ENCODE data around the gene HBB.

Gene HBB

GRCh38 chr11:5227681-5228080 is 810 bp upstream of the HBB start:
- DNase-seq (ENCODE audit: low read depth in 2 of 2) = no peak

GRCh38 chr11:5225480-5225871 is 1.4 kb downstream of the HBB start:
- no peak for DNase-seq (ENCODE audit: low read depth in 2 of 2)

GRCh38 chr11:5224538-5225479 is 2.1 kb downstream of the HBB start:
- no peak for DNase-seq (ENCODE audit: low read depth in 2 of 2)

DNA sequence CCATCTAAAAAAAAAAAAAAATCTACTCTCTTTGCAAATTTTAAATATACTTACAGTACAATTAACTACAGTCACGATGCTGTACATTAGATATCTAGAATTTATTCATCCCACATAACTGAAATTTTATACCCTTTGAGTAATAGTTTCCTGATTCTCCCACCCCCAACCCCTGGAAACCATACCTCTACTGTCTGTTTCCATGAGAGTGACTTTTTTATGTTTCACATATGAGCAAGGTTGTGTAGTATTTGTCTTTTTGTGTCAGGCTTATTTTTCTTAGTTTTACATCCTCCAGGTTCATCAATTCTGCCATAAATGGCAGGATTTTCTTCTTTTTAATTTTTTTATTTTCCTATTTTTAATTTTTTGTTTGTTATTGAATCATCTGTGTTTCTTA is 3.2 kb downstream of the HBB start:
- DNase-seq (ENCODE audit: low read depth in 2 of 2) = no peak

DNA sequence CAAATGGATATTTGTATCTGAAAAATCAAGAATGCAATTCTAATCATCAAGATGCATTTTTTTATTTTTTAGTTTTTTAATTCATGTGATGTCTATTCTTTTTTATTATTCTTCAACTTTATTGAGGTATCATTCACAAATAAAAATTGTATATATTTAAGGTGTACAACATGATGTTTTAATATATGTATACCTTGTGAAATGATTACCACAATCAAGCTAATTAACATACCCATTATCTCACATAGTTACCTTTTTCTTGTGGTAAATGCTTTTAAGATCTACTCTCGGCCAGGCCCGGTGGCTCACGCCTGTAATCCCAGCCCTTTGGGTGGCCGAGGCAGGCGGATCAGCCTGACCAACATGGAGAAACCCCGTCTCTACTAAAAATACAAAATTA is 3.7 kb downstream of the HBB start:
- DNase-seq (ENCODE audit: low read depth in 2 of 2) = no peak

DNA sequence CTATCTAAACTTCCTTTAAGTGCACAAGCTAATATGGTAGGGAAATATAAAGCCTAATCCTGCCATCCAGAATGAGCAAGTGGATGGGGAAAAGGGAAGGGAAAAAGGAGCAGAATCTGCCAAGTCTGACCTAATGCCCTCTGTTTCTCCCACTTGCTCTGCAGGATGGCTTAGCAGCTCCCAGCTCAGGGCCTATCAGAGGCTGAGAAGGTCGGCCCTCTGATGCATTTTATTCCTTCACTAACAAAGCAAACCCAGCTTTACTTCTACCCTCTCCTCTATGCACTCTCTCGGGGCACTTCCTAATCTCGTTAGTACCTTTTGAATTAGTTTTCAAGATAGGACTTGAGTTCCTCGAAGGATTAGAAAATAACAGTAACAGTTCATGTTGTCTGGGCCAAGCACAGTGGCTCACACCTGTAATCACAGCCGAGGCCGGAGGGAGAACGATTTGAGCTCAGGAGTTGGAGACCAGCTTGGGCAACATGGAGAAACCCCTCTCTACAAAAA is 16.4 kb downstream of the HBB start:
- DNase-seq (ENCODE audit: low read depth in 2 of 2) = no peak

DNA sequence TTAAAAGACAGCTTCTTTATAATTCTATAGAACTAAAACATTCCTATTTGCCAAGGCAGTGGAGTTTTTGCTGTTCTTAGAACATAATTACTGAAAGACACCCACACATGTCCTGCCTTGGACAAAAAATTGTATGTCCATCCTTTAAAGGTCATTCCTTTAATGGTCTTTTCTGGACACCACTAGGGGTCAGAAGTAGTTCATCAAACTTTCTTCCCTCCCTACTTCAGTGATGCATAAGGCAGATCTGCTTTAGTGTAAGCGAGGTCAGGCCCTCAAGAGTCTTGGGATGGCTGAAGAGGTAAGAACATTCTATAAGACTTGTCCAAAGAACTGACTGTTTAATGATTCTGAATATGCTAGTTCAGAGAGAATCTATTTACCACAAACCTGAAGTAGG is 22.1 kb downstream of the HBB start:
- DNase-seq (ENCODE audit: low read depth in 2 of 2) = no peak

DNA sequence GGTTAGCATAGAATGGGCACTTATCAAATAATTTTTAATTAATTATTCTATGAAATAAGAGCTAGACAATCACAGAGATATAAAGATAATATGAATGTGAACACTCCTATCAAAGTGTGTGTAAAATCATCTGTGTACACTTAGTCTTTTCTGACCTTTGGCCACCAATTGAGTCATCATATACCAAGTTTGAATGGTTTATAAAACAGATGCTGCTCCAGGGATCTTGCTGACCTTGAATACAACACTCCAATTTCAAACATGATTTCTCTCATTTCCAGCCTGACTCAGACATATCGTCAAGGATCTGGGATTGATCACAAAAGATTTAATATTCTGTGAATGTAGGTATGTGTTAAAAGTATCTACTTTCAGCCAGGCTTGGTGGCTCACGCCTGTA is 23.5 kb downstream of the HBB start:
- DNase-seq (ENCODE audit: low read depth in 2 of 2) = no peak

GRCh38 chr11:5200582-5200981 is 26.3 kb downstream of the HBB start, which contains the start of gene OR51V1:
Gene OR51V1 (minus strand): TSS chr11:5200682. CDS start chr11:5200682, 0 bp downstream.
- DNase-seq (ENCODE audit: low read depth in 2 of 2) = no peak

- DNase-seq (ENCODE audit: low read depth in 2 of 2) = no peak
Measured at GRCh38 chr11:5198285-5198684, 28.6 kb downstream of the HBB start.

DNA sequence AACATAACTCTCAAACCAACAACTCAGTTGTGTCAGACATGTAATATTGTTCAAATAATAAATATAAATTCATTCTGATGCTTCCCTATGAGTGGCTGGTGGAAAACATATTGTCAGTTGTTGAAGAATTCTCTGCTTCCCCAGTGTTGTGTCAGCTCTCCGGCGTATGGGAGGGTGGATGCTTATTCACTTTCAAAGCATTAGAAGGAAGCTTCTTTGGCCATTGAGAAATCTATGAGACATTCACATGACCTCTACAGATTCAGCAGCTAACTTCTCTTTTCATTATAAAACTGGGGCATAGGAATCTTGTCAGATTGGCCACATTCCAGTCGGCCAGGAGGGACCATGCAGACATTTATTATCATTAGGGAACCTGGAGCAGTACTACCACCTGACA is 29.3 kb downstream of the HBB start:
- DNase-seq (ENCODE audit: low read depth in 2 of 2) = no peak

- no peak for DNase-seq (ENCODE audit: low read depth in 2 of 2)
Measured at GRCh38 chr11:5196731-5197130, 30.1 kb downstream of the HBB start.

GRCh38 chr11:5196067-5196466 is 30.8 kb downstream of the HBB start:
- no peak for DNase-seq (ENCODE audit: low read depth in 2 of 2)

GRCh38 chr11:5192738-5193137 is 34.1 kb downstream of the HBB start:
- DNase-seq (ENCODE audit: low read depth in 2 of 2) = no peak

- DNase-seq (ENCODE audit: low read depth in 2 of 2) = no peak
Measured at GRCh38 chr11:5188201-5188600, 38.7 kb downstream of the HBB start.

DNA sequence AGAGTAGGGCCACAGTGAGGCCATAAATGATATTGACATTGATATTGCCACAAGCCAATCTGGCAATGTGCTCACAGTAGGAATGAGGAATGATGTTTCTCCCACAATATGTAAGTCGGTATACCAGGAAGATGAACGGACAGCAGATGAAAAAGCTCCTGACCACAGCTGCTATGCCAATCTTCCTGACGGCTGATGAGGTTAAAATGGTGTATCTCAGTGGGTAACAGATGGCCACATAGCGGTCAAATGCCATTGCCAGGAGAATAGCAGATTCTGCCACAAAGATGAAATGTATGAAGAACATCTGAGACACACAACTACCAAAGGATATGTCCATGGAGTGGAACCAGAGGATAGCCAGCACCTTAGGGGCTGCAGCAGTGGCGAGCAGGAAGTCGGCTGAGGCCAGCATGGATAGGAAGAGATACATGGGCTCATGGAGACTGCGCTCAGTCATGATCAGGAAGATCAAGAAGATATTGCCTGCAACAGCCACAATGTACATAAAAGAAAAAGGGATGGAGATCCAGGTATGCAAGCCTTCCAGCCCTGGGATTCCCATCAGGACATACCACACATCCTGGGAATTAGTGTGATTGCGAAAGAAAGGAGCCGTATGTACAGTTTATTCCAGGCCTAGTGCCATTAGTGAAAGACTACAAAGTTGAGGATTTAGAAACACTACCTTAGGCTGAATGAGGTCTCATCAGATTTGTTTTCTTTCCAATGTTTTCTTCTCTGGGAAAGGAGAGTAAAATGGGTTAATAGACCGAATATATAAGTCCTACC is 48.6 kb downstream of the HBB start:
- DNase-seq (ENCODE audit: low read depth in 2 of 2) = no peak

Data from stimulated activated CD8-positive, alpha-beta memory T cell treated with anti-CD3 and anti-CD28 coated beads, Interleukin-2, amount 100 ng/mL, for 1 hour (primary cell).